GM12878 (cell line): ENCODE measurements around the gene ITPRIPL1. TPM values are rescaled to one million over a fixed set of nuclear protein-coding genes. Genes with fewer than 3 reads are reported as not detected.

ENCODE experiments used
- ATAC-seq: fragments of 200-7000 bp; cut with Tn5 transposase; 3 replicates; pipeline ENCODE4 v1.9.1; 2020; ENCODE audit warnings: mild to moderate bottlenecking, moderate library complexity
- BruUV-seq: library from RNA; stranded (reverse); fragments of 400-500 nt; replicated peaks from 2 replicates; lab custom pipeline; 2021; lab: Mats Ljungman, UMichigan
- CTCF ChIA-PET: fragments of 300-600 bp; sonication (Branson Sonifier 250); formaldehyde crosslinking; extraction: SDS; loops from one replicate; lab custom pipeline; 2021; ENCODE audit warnings: inconsistent platforms; lab: Yijun Ruan, JAX
- POLR2A ChIA-PET: fragments of 350-600 bp; formaldehyde crosslinking; extraction: SDS; loops from one replicate; lab custom pipeline; 2021; ENCODE audit warnings: inconsistent platforms; lab: Charles Lee
- RAD21 ChIA-PET: fragments of 300-600 bp; sonication (Branson Sonifier 250); formaldehyde crosslinking; loops from one replicate; lab custom pipeline; 2023; ENCODE audit warnings: antibody characterized with exemption; ENCODE audit not compliant: unreplicated experiment; lab: Charles Lee
- SMC1A ChIA-PET: fragments of 300-600 bp; sonication (Branson Sonifier 250); formaldehyde crosslinking; loops from one replicate; lab custom pipeline; 2023; ENCODE audit not compliant: unreplicated experiment, uncharacterized antibody; lab: Charles Lee
- DNase-seq: peaks from one replicate; pipeline ENCODE4 v3.0.0-alpha.2; 2011; ENCODE audit warnings: low read depth, low spot score
- FAIRE-seq: peaks from 3 replicates; lab custom pipeline; 2011; peaks lifted over from hg19 to GRCh38; lab: Jason Lieb, UNC
- H2AFZ ChIP-seq: 2 replicates; pipeline ENCODE4 v1.6.0; 2011; ENCODE audit warnings: low read depth, low read length, control low read depth; ENCODE audit not compliant: control insufficient read depth
- H3K27ac ChIP-seq: 2 replicates; pipeline ENCODE4 v1.5.1; 2011; ENCODE audit warnings: control low read depth; ENCODE audit not compliant: control insufficient read depth, insufficient read depth
- H3K27me3 ChIP-seq, 2 experiments: replicated peaks in 1 of 2; 2 replicates each; pipeline versions ENCODE4 v1.6.0 to v1.6.1; 2011; ENCODE audit warnings: low read length in 1 of 2; ENCODE audit not compliant: control insufficient read depth in 2 of 2, insufficient read depth in 2 of 2
- H3K36me3 ChIP-seq, 2 experiments: 2 replicates each; pipeline ENCODE4 v1.5.1; 2011; ENCODE audit warnings: low read length in 1 of 2; ENCODE audit not compliant: control insufficient read depth in 2 of 2, insufficient read depth in 2 of 2
- H3K4me1 ChIP-seq: 2 replicates; pipeline ENCODE4 v1.6.1; 2011; ENCODE audit warnings: mild to moderate bottlenecking, low read length, moderate library complexity, mixed read lengths; ENCODE audit not compliant: control insufficient read depth, insufficient read depth
- H3K4me2 ChIP-seq: 2 replicates; pipeline ENCODE4 v1.6.0; 2011; ENCODE audit warnings: control low read depth; ENCODE audit not compliant: control insufficient read depth, insufficient read depth
- H3K4me3 ChIP-seq: fragments of 200-600 bp; sonication (generic); 2 replicates; pipeline ENCODE4 v1.5.1; 2016
- H3K79me2 ChIP-seq: 2 replicates; pipeline ENCODE4 v1.6.0; 2011; ENCODE audit warnings: low read length; ENCODE audit not compliant: control insufficient read depth, insufficient read depth
- H3K9ac ChIP-seq: 2 replicates; pipeline ENCODE4 v1.8.0; 2011; ENCODE audit warnings: low read length, control low read depth, mixed read lengths; ENCODE audit not compliant: control insufficient read depth, insufficient read depth
- H3K9me3 ChIP-seq: replicated peaks from 3 replicates; pipeline ENCODE4 v1.5.1; 2011; ENCODE audit warnings: mild to moderate bottlenecking, low read length; ENCODE audit not compliant: control insufficient read depth, insufficient read depth
- H4K20me1 ChIP-seq: 2 replicates; pipeline ENCODE4 v1.6.0; 2011; ENCODE audit not compliant: control insufficient read depth, insufficient read depth
- BHLHE40 ChIP-seq, 2 experiments: fragments of 450-650 bp in 1 of 2; IDR thresholded peaks; 2 replicates each; pipeline ENCODE4 v1.6.1; 2011 to 2017; ENCODE audit warnings: low read depth in 2 of 2, borderline replicate concordance in 1 of 2, improper control_type of control experiment in 1 of 2, low read length in 1 of 2, mild to moderate bottlenecking in 1 of 2
- ETV6 ChIP-seq, 2 experiments: fragments of 450-650 bp in 1 of 2; IDR thresholded peaks in 1 of 2; conservative IDR thresholded peaks in 1 of 2; 2 replicates each; pipeline ENCODE4 v1.6.1; 2014; ENCODE audit warnings: antibody characterized with exemption in 1 of 2, borderline replicate concordance in 1 of 2, low read depth in 1 of 2, mild to moderate bottlenecking in 1 of 2, moderate library complexity in 1 of 2
- KLF5 ChIP-seq: fragments of 450-650 bp; IDR thresholded peaks from 2 replicates; pipeline ENCODE4 v1.6.1; 2014; ENCODE audit warnings: mild to moderate bottlenecking; ENCODE audit not compliant: partially characterized antibody
- NR2C1 ChIP-seq: fragments of 450-650 bp; IDR thresholded peaks from 2 replicates; pipeline ENCODE4 v1.6.1; 2017; ENCODE audit warnings: antibody characterized with exemption, mild to moderate bottlenecking, moderate library complexity
- POLR2AphosphoS5 ChIP-seq: IDR thresholded peaks from 2 replicates; pipeline ENCODE4 v1.6.1; 2011; ENCODE audit warnings: mild to moderate bottlenecking, low read length, inconsistent platforms
- POU2F2 ChIP-seq: IDR thresholded peaks from 3 replicates; pipeline ENCODE4 v1.6.1; 2011; ENCODE audit warnings: low read depth, mild to moderate bottlenecking, low read length, borderline replicate concordance
- STAT1 ChIP-seq: fragments of 450-650 bp; conservative IDR thresholded peaks from 2 replicates; pipeline ENCODE4 v1.6.1; 2014; ENCODE audit warnings: antibody characterized with exemption, mild to moderate bottlenecking
- TARDBP ChIP-seq: IDR thresholded peaks from 2 replicates; pipeline ENCODE4 v1.6.1; 2016; ENCODE audit warnings: borderline replicate concordance
- ZNF207 ChIP-seq: fragments of 450-650 bp; IDR thresholded peaks from 2 replicates; pipeline ENCODE4 v1.6.1; 2014; ENCODE audit warnings: antibody characterized with exemption, mild to moderate bottlenecking, borderline replicate concordance
- WGBS: methylation state at CpG from one replicate; pipeline ENCODE4 v1.1.6; 2016; ENCODE audit warnings: low lambda C conversion rate; ENCODE audit not compliant: insufficient replicate concordance, insufficient coverage; ENCODE audit errors: missing lambda C conversion rate; 5-methylcytosine and 5-hydroxymethylcytosine counted together
- in situ Hi-C: fragments of 300-500 bp; cut with MboI; formaldehyde crosslinking; loops from 9 replicates; pipeline ENCODE4 v1.14.3; 2018; ENCODE audit warnings: mixed read lengths
- intact Hi-C: fragments of 100-400 bp; cut with micrococcal nuclease; formaldehyde crosslinking; loops from one replicate; pipeline ENCODE4 v1.14.2; 2022; ENCODE audit not compliant: unreplicated experiment
- polyA plus RNA-seq, 11 experiments: library from polyadenylated mRNA; depleted of rRNA in 4 of 11; unstranded in 6 of 11; stranded (reverse) in 5 of 11; fragments of >200 nt; fragmentation: Nextera tagmentation in 4 of 11; fragmentation: Illumina TruSeq in 1 of 11; extraction: Ambion mirVana in 4 of 11; extraction: Trizol in 1 of 11; gene quantifications; 1 replicate in 1 of 11; 2 replicates in 10 of 11; pipeline versions ENCODE4 v1.2.1 to v1.2.3, GENCODE V29; 2011 to 2016; ENCODE audit warnings: inconsistent platforms in 2 of 11, missing spikeins in 2 of 11, low read depth in 1 of 11
- total RNA-seq, 4 experiments: library from RNA; depleted of rRNA in 3 of 4; stranded (reverse); fragments of >200 nt in 3 of 4; fragmentation: Illumina TruSeq in 1 of 4; extraction: Trizol in 1 of 4; gene quantifications; 2 replicates each; pipeline versions ENCODE4 v1.2.1 to v1.2.3, GENCODE V29; 2013 to 2021
- TF ChIP-seq, protein P1 (sequence below): IDR thresholded peaks from 2 replicates; pipeline ENCODE4 v1.6.1; 2011; ENCODE audit warnings: mild to moderate bottlenecking, low read depth, low read length, moderate library complexity; ENCODE audit not compliant: insufficient replicate concordance
- TF ChIP-seq, protein P2 (sequence below): IDR thresholded peaks from 2 replicates; pipeline ENCODE4 v1.6.1; 2012; ENCODE audit warnings: improper control_type of control experiment, low read depth, low read length; ENCODE audit not compliant: insufficient replicate concordance
- TF ChIP-seq, protein P3 (sequence below): fragments of 450-650 bp; formaldehyde crosslinking; IDR thresholded peaks from 2 replicates; pipeline ENCODE4 v1.5.0; 2022; ENCODE audit warnings: mild to moderate bottlenecking, missing genetic modification characterization

The ITPRIPL1 gene
- total and polyA plus RNA-seq, 10 of the 15 experiments (the other 5 are each of a cell fraction or from before 2014, with no cell fraction given), result 4.9 to 28.7 (median 14.3) TPM

DNA sequence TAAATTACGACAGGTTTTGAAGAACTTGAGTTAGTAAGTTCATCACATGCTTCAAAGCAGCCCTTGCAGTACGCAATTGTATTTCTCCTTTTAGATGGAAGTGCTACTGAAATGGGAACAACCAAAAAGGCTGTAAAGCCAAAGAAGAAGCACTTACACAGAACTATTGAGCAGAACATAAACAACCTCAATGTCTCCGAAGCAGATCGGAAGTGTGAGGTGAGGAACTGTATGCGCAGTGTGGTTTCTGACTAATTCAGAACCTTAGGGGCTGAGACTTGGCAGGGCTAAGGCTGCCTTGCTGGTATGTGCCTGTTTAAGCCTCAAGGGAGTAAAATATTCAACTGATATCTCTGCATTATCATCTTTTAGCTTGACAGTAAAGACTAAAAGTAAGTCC, 18.9 kb downstream of the ITPRIPL1 start:
- POLR2A ChIA-PET, result interaction anchor here (0.6 to 4.0 kb wide), 5 partner anchors 8 to 581 kb away, joined by 3 to 20 read pairs (median 12); partner anchors contain the start of genes ITPRIPL1 and NCAPH
- FAIRE-seq (peak; percentile 96), DNase-seq (peak; percentile 91), ATAC-seq (peak; percentile 93)
- intact Hi-C loops (loop anchor here (2.0 kb wide), 1 partner anchor 39 kb away; the partner anchor contains the start of gene SNRNP200), in situ Hi-C loops (no loop called here)
- Histone ChIP-seq H3K27ac (peak overlapping the region; percentile 65), H2AFZ (no peak overlapping the region; the same call in 1 of the 2 replicates), H3K36me3 (peaks cover 18 to 25% of the 10 kb centered on the region in 2 experiments), H3K79me2 (peaks cover 40% of the 10 kb centered on the region), H3K4me3 (no peak overlapping the region), H3K4me2 (peak overlapping the region; percentile 45), H3K27me3 (no peaks in the 10 kb centered on the region), H4K20me1 (no peaks in the 10 kb centered on the region), H3K9me3 (no peaks in the 10 kb centered on the region), H3K4me1 (peaks cover 55% of the 10 kb centered on the region), H3K9ac (no peak overlapping the region)
- RAD21 ChIA-PET, result interaction anchor here (0.6 to 2.8 kb wide), 12 partner anchors 9 to 165 kb away, joined by 3 to 22 read pairs (median 5); partner anchors contain the start of genes ITPRIPL1, NCAPH and SNRNP200
- WGBS, result 2% methylated on average over 5 of the region's 5 CpGs
- SMC1A ChIA-PET, result interaction anchor here (0.9 to 16.6 kb wide), 10 partner anchors 9 to 83 kb away, joined by 3 to 231 read pairs (median 7); partner anchors contain the start of genes ITPRIPL1, NCAPH and SNRNP200
- CTCF ChIA-PET, result interaction anchor here (0.6 to 2.0 kb wide), 9 partner anchors 13 to 291 kb away, joined by 3 to 8 read pairs (median 4); no protein-coding TSS in a partner anchor
- BruUV-seq, result no TSS peak
- TF ChIP-seq, protein P1, sequence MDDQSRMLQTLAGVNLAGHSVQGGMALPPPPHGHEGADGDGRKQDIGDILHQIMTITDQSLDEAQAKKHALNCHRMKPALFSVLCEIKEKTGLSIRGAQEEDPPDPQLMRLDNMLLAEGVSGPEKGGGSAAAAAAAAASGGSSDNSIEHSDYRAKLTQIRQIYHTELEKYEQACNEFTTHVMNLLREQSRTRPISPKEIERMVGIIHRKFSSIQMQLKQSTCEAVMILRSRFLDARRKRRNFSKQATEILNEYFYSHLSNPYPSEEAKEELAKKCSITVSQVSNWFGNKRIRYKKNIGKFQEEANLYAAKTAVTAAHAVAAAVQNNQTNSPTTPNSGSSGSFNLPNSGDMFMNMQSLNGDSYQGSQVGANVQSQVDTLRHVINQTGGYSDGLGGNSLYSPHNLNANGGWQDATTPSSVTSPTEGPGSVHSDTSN, result no peak
- TF ChIP-seq NR2C1, result no peak
- no peak for TF ChIP-seq TARDBP
- TF ChIP-seq BHLHE40 (IDR thresholded peaks at IDR 0.05; ENCODE audit: borderline replicate concordance in 1 of 2, low read depth in 2 of 2, low read length in 1 of 2), result peak; percentile 32 to 52; a peak in 2 of 4 replicates
- peak in 1 of 2 experiments; percentile 91; a peak in 2 of 4 replicates for TF ChIP-seq ETV6 (conservative IDR thresholded peaks at IDR 0.05 in 1 of 2, IDR thresholded peaks at IDR 0.05 in 1 of 2; ENCODE audit: borderline replicate concordance in 1 of 2, low read depth in 1 of 2)
- TF ChIP-seq POU2F2, result peak; percentile 77; the same call in 1 of the 3 replicates
- TF ChIP-seq POLR2AphosphoS5, result no peak
- TF ChIP-seq, protein P2, sequence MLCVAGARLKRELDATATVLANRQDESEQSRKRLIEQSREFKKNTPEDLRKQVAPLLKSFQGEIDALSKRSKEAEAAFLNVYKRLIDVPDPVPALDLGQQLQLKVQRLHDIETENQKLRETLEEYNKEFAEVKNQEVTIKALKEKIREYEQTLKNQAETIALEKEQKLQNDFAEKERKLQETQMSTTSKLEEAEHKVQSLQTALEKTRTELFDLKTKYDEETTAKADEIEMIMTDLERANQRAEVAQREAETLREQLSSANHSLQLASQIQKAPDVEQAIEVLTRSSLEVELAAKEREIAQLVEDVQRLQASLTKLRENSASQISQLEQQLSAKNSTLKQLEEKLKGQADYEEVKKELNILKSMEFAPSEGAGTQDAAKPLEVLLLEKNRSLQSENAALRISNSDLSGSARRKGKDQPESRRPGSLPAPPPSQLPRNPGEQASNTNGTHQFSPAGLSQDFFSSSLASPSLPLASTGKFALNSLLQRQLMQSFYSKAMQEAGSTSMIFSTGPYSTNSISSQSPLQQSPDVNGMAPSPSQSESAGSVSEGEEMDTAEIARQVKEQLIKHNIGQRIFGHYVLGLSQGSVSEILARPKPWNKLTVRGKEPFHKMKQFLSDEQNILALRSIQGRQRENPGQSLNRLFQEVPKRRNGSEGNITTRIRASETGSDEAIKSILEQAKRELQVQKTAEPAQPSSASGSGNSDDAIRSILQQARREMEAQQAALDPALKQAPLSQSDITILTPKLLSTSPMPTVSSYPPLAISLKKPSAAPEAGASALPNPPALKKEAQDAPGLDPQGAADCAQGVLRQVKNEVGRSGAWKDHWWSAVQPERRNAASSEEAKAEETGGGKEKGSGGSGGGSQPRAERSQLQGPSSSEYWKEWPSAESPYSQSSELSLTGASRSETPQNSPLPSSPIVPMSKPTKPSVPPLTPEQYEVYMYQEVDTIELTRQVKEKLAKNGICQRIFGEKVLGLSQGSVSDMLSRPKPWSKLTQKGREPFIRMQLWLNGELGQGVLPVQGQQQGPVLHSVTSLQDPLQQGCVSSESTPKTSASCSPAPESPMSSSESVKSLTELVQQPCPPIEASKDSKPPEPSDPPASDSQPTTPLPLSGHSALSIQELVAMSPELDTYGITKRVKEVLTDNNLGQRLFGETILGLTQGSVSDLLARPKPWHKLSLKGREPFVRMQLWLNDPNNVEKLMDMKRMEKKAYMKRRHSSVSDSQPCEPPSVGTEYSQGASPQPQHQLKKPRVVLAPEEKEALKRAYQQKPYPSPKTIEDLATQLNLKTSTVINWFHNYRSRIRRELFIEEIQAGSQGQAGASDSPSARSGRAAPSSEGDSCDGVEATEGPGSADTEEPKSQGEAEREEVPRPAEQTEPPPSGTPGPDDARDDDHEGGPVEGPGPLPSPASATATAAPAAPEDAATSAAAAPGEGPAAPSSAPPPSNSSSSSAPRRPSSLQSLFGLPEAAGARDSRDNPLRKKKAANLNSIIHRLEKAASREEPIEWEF, result peak; percentile 35
- no peak for TF ChIP-seq ZNF207
- TF ChIP-seq, protein P3, sequence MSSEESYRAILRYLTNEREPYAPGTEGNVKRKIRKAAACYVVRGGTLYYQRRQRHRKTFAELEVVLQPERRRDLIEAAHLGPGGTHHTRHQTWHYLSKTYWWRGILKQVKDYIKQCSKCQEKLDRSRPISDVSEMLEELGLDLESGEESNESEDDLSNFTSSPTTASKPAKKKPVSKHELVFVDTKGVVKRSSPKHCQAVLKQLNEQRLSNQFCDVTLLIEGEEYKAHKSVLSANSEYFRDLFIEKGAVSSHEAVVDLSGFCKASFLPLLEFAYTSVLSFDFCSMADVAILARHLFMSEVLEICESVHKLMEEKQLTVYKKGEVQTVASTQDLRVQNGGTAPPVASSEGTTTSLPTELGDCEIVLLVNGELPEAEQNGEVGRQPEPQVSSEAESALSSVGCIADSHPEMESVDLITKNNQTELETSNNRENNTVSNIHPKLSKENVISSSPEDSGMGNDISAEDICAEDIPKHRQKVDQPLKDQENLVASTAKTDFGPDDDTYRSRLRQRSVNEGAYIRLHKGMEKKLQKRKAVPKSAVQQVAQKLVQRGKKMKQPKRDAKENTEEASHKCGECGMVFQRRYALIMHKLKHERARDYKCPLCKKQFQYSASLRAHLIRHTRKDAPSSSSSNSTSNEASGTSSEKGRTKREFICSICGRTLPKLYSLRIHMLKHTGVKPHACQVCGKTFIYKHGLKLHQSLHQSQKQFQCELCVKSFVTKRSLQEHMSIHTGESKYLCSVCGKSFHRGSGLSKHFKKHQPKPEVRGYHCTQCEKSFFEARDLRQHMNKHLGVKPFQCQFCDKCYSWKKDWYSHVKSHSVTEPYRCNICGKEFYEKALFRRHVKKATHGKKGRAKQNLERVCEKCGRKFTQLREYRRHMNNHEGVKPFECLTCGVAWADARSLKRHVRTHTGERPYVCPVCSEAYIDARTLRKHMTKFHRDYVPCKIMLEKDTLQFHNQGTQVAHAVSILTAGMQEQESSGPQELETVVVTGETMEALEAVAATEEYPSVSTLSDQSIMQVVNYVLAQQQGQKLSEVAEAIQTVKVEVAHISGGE (CRISPR knock-in tag), result no peak
- no peak for TF ChIP-seq STAT1
- TF ChIP-seq KLF5, result peak; percentile 24
